NCI-H128 (cell line): ENCODE results near the gene SSTR3.

Source experiments
- DNase-seq: peaks from one replicate; lab custom pipeline; 2025; ENCODE audit not compliant: unreplicated experiment; lab: John Stamatoyannopoulos, UW

Gene SSTR3

GRCh38 chr22:37197451-37198257 is 14.6 kb downstream of the SSTR3 start:
- no peak for DNase-seq

- DNase-seq, result no peak
Observed at GRCh38 chr22:37196539-37197450, 15.5 kb downstream of the SSTR3 start.

- DNase-seq, result no peak
Observed at GRCh38 chr22:37195921-37196320, 16.4 kb downstream of the SSTR3 start.

GRCh38 chr22:37194750-37195149 is 17.5 kb downstream of the SSTR3 start:
- no peak for DNase-seq

- DNase-seq, result no peak
Observed at GRCh38 chr22:37193629-37194191, 18.6 kb downstream of the SSTR3 start.

GRCh38 chr22:37192741-37193140 is 19.5 kb downstream of the SSTR3 start:
- no peak for DNase-seq

- no peak for DNase-seq
Observed at GRCh38 chr22:37192204-37192603, 20.1 kb downstream of the SSTR3 start.

GRCh38 chr22:37190262-37190780 is 22.0 kb downstream of the SSTR3 start:
- DNase-seq, result no peak

GRCh38 chr22:37188901-37189466 is 23.3 kb downstream of the SSTR3 start:
- DNase-seq, result no peak

GRCh38 chr22:37187891-37188761 is 24.2 kb downstream of the SSTR3 start, which contains the start of gene C1QTNF6:
Gene C1QTNF6 (minus strand): TSS chr22:37188247. CDS start chr22:37188213, 34 bp downstream.
- DNase-seq, result no peak

- no peak for DNase-seq
Observed at GRCh38 chr22:37187552-37187890, 24.8 kb downstream of the SSTR3 start.

GRCh38 chr22:37186997-37187522 is 25.2 kb downstream of the SSTR3 start:
- no peak for DNase-seq

GRCh38 chr22:37186228-37186996 is 25.9 kb downstream of the SSTR3 start:
- DNase-seq, result no peak

GRCh38 chr22:37185646-37186227 is 26.5 kb downstream of the SSTR3 start:
- no peak for DNase-seq

GRCh38 chr22:37184816-37185541 is 27.3 kb downstream of the SSTR3 start:
- no peak for DNase-seq

GRCh38 chr22:37184380-37184755 is 27.9 kb downstream of the SSTR3 start:
- no peak for DNase-seq

GRCh38 chr22:37183432-37184379 is 28.6 kb downstream of the SSTR3 start:
- no peak for DNase-seq
